Measurements from ENCODE around the gene IER2.

DNA sequence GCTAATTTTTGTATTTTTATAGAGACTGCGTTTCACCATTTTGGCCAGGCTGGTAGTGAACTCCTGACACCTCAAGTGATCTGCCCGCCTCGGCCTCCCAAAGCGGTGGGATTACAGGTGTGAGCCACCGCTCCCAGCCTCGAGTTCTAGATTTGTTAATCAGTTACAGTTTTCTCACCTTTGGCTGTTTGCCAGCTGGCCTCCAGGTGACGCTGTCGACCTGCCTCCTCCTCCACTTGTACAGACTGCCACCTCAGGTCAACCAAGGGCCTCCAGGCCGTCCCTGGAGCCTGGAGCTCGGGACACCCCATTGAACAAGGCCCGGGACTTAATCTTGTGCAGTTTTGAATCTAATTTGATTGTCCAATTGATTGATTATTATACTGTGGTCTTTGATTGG, 45.5 kb downstream of the IER2 start:
- TF ChIP-seq, protein P1, sequence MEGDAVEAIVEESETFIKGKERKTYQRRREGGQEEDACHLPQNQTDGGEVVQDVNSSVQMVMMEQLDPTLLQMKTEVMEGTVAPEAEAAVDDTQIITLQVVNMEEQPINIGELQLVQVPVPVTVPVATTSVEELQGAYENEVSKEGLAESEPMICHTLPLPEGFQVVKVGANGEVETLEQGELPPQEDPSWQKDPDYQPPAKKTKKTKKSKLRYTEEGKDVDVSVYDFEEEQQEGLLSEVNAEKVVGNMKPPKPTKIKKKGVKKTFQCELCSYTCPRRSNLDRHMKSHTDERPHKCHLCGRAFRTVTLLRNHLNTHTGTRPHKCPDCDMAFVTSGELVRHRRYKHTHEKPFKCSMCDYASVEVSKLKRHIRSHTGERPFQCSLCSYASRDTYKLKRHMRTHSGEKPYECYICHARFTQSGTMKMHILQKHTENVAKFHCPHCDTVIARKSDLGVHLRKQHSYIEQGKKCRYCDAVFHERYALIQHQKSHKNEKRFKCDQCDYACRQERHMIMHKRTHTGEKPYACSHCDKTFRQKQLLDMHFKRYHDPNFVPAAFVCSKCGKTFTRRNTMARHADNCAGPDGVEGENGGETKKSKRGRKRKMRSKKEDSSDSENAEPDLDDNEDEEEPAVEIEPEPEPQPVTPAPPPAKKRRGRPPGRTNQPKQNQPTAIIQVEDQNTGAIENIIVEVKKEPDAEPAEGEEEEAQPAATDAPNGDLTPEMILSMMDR (IDR thresholded peaks at IDR 0.05; ENCODE audit: low read depth, low read length) = peak; percentile 93
- no peak for TF ChIP-seq EZH2phosphoT487 (IDR thresholded peaks at IDR 0.05; ENCODE audit: low read depth)

Measured in OCI-LY3 (cell line).